Upper lobe of right lung (tissue), 1 donor: ENCODE results near the gene STAU1. TPM values are rescaled to one million over a fixed set of nuclear protein-coding genes. Genes with fewer than 3 reads are reported as not detected.

Source experiments
- ATAC-seq: fragments of 200-7000 bp; cut with Tn5 transposase; one replicate; pipeline ENCODE4 v1.9.1; 2020; ENCODE audit warnings: mild to moderate bottlenecking, moderate library complexity
- DNase-seq: peaks from one replicate; pipeline ENCODE4 v3.0.0-alpha.2; 2020
- H3K27ac ChIP-seq: fragments of 200-600 bp; one replicate; pipeline ENCODE4 v1.8.0; 2022
- H3K27me3 ChIP-seq: fragments of 200-600 bp; one replicate; pipeline ENCODE4 v1.8.0; 2022; ENCODE audit warnings: mild to moderate bottlenecking
- H3K36me3 ChIP-seq: fragments of 200-600 bp; one replicate; pipeline ENCODE4 v1.8.0; 2022
- H3K4me1 ChIP-seq: fragments of 200-600 bp; one replicate; pipeline ENCODE4 v1.8.0; 2022
- H3K4me3 ChIP-seq: fragments of 200-600 bp; one replicate; pipeline ENCODE4 v1.8.0; 2022; ENCODE audit warnings: mild to moderate bottlenecking
- H3K9me3 ChIP-seq: fragments of 200-600 bp; one replicate; pipeline ENCODE4 v1.8.0; 2022
- CTCF ChIP-seq: fragments of 200-600 bp; IDR thresholded peaks from one replicate; pipeline ENCODE4 v1.8.0; 2022; ENCODE audit warnings: antibody characterized with exemption
- intact Hi-C: fragments of 100-400 bp; cut with DNase I; formaldehyde crosslinking; loops from one replicate; pipeline ENCODE4 v1.11.0; 2022
- total RNA-seq: library from RNA; stranded (reverse); fragmentation: NEBNext Ultra II Directional; extraction: Animal tissue kit (Norgen Biotek cat#: 25700); gene quantifications from one replicate; pipeline ENCODE4 v1.2.1, GENCODE V29; 2021
- donor health status: DM: no; HTN: yes; CAD: no; lungs with severe emphysema.

The STAU1 gene
- total RNA-seq, 1 donor from 2014 or later: 76.0 TPM

- no peak for DNase-seq
- Histone ChIP-seq H3K4me3 (no peak overlapping the region), H3K9me3 (no peaks in the 10 kb centered on the region), H3K4me1 (peaks cover 21% of the 10 kb centered on the region), H3K36me3 (peaks cover 13% of the 10 kb centered on the region), H3K27me3 (no peaks in the 10 kb centered on the region), H3K27ac (no peak overlapping the region)
- ATAC-seq: peak; percentile 71
- intact Hi-C loops: no loop called here
- no peak for TF ChIP-seq CTCF
Measured at GRCh38 chr20:49167811-49168507, 20.2 kb downstream of the STAU1 start.

GRCh38 chr20:49166534-49167449, 21.3 kb downstream of the STAU1 start:
- no peak overlapping the region for H3K4me3 ChIP-seq
- no peak for DNase-seq
- ATAC-seq: no peak
- no peak for TF ChIP-seq CTCF
- H3K9me3 ChIP-seq: no peaks in the 10 kb centered on the region
- H3K27ac ChIP-seq: no peak overlapping the region
- peaks cover 21% of the 10 kb centered on the region for H3K4me1 ChIP-seq
- intact Hi-C loops: no loop called here
- no peaks in the 10 kb centered on the region for H3K27me3 ChIP-seq
- peaks cover 13% of the 10 kb centered on the region for H3K36me3 ChIP-seq

- DNase-seq (no peak), ATAC-seq (no peak)
- Histone ChIP-seq H3K9me3 (no peaks in the 10 kb centered on the region), H3K27ac (no peak overlapping the region), H3K36me3 (peaks cover 13% of the 10 kb centered on the region), H3K4me1 (peaks cover 21% of the 10 kb centered on the region), H3K27me3 (no peaks in the 10 kb centered on the region), H3K4me3 (no peak overlapping the region)
- intact Hi-C loops: no loop called here
- no peak for TF ChIP-seq CTCF
Measured at GRCh38 chr20:49165611-49166010, 22.5 kb downstream of the STAU1 start.

DNA sequence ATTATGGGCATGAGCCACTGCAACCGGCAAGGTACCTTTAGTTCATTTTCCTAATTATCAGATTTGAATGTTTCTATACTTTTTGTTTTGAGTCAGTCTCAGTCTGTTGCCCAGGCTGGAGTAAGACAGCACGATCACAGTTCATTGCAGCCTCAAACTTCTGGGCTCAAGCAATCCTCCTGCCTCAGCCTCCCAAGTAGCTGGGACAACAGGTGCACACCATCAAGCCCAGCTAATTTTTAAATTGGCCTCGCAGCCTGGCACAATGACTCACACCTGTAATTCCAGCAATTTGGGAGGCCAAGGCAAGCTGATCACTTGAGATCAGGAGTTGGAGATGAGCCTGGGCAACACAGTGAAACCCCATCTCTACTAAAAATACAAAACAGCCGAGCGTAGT, 24.4 kb downstream of the STAU1 start:
- no peak for DNase-seq
- intact Hi-C loops: no loop called here
- H3K4me1 ChIP-seq: peaks cover 20% of the 10 kb centered on the region

More for the DNA sequence above, 24.4 kb downstream of the STAU1 start:
- Histone ChIP-seq H3K27me3 (no peaks in the 10 kb centered on the region), H3K4me3 (no peak overlapping the region), H3K36me3 (peaks cover 18% of the 10 kb centered on the region), H3K9me3 (no peaks in the 10 kb centered on the region), H3K27ac (no peak overlapping the region)
- no peak for ATAC-seq
- TF ChIP-seq CTCF: no peak
